ENCODE data around the gene SELENOV. TPM values are rescaled to one million over a fixed set of nuclear protein-coding genes. Genes with fewer than 3 reads are reported as not detected.

The SELENOV gene
- polyA plus RNA-seq, 12 donors = 0.17 to 0.33 TPM; not detected in 10

GRCh38 chr19:39558624-39559117, 43.7 kb downstream of the SELENOV start:
- DNase-seq = no peak

- DNase-seq = no peak
Observed at GRCh38 chr19:39563408-39563807, 48.5 kb downstream of the SELENOV start.

GRCh38 chr19:39566064-39566463, 51.1 kb downstream of the SELENOV start:
- DNase-seq = no peak

GRCh38 chr19:39568604-39569003, 53.7 kb downstream of the SELENOV start:
- DNase-seq = no peak

Other genes with a start within 250 kb of the SELENOV start
- gene IFNL2, start 246.7 kb upstream of the SELENOV start, polyA plus RNA-seq (ENCODE audit: insufficient read length in 12 of 12) = not detected
- not detected for gene IFNL1, start 218.7 kb upstream of the SELENOV start, polyA plus RNA-seq (ENCODE audit: insufficient read length in 12 of 12)
- gene LRFN1, start 194.3 kb upstream of the SELENOV start, polyA plus RNA-seq (ENCODE audit: insufficient read length in 12 of 12) = 1 to 10 TPM in 3 of 12 donors, under 1 TPM in 7, not detected in 2; 0.42 to 2.8 (median 0.61) TPM
- gene GMFG, start 179.1 kb upstream of the SELENOV start, polyA plus RNA-seq (ENCODE audit: insufficient read length in 12 of 12) = 10 to 100 TPM in 11 of 12 donors, not detected in 1; 12.1 to 31.1 (median 17.8) TPM
- gene SAMD4B, start 172.7 kb upstream of the SELENOV start, polyA plus RNA-seq (ENCODE audit: insufficient read length in 12 of 12) = 100 to 1,000 TPM in 2 of 12 donors, 10 to 100 TPM in 9, not detected in 1; 57.9 to 191 (median 74.7) TPM
- 10 to 100 TPM in 11 of 12 donors, not detected in 1; 33.0 to 65.6 (median 39.1) TPM for gene PAF1, start 124.0 kb upstream of the SELENOV start, polyA plus RNA-seq (ENCODE audit: insufficient read length in 12 of 12)
- 10 to 100 TPM in 11 of 12 donors, not detected in 1; 14.8 to 35.2 (median 22.9) TPM for gene MED29, start 123.8 kb upstream of the SELENOV start, polyA plus RNA-seq (ENCODE audit: insufficient read length in 12 of 12)
- gene ZFP36, start 108.3 kb upstream of the SELENOV start, polyA plus RNA-seq (ENCODE audit: insufficient read length in 12 of 12) = 100 to 1,000 TPM in 4 of 12 donors, 10 to 100 TPM in 7, not detected in 1; 29.7 to 250 (median 69.4) TPM
- gene PLEKHG2, start 102.5 kb upstream of the SELENOV start, polyA plus RNA-seq (ENCODE audit: insufficient read length in 12 of 12) = 10 to 100 TPM in 11 of 12 donors, not detected in 1; 26.4 to 86.4 (median 47.0) TPM
- 1,000 to 10,000 TPM in 10 of 12 donors, 100 to 1,000 TPM in 1, not detected in 1; 937 to 1,979 (median 1,712) TPM for gene RPS16, start 79.2 kb upstream of the SELENOV start, polyA plus RNA-seq (ENCODE audit: insufficient read length in 12 of 12)
- 100 to 1,000 TPM in 1 of 12 donors, 10 to 100 TPM in 10, not detected in 1; 74.5 to 113 (median 82.6) TPM for gene SUPT5H, start 69.6 kb upstream of the SELENOV start, polyA plus RNA-seq (ENCODE audit: insufficient read length in 12 of 12)
- 10 to 100 TPM in 11 of 12 donors, not detected in 1; 41.6 to 61.9 (median 46.0) TPM for gene TIMM50, start 34.3 kb upstream of the SELENOV start, polyA plus RNA-seq (ENCODE audit: insufficient read length in 12 of 12)
- gene DLL3, start 16.2 kb upstream of the SELENOV start, polyA plus RNA-seq (ENCODE audit: insufficient read length in 12 of 12) = under 1 TPM in 9 of 12 donors, not detected in 3; 0.08 to 0.25 (median 0.16) TPM
- 1 to 10 TPM in 11 of 12 donors, not detected in 1; 2.0 to 9.7 (median 2.5) TPM for gene EID2B, start 17.7 kb downstream of the SELENOV start, polyA plus RNA-seq (ENCODE audit: insufficient read length in 12 of 12)
- 10 to 100 TPM in 7 of 12 donors, 1 to 10 TPM in 4, not detected in 1; 7.5 to 20.2 (median 10.8) TPM for gene EID2, start 25.0 kb downstream of the SELENOV start, polyA plus RNA-seq (ENCODE audit: insufficient read length in 12 of 12)
- under 1 TPM in 1 of 12 donors, not detected in 11; 0.33 TPM for gene LGALS13, start 87.4 kb downstream of the SELENOV start, polyA plus RNA-seq (ENCODE audit: insufficient read length in 12 of 12)
- not detected for gene LGALS16, start 140.8 kb downstream of the SELENOV start, polyA plus RNA-seq (ENCODE audit: insufficient read length in 12 of 12)
- gene LGALS14, start 189.3 kb downstream of the SELENOV start, polyA plus RNA-seq (ENCODE audit: insufficient read length in 12 of 12) = 1 to 10 TPM in 2 of 12 donors, under 1 TPM in 5, not detected in 5; 0.33 to 1.1 (median 0.49) TPM
- gene CLC, start 222.9 kb downstream of the SELENOV start, polyA plus RNA-seq (ENCODE audit: insufficient read length in 12 of 12) = 10 to 100 TPM in 1 of 12 donors, 1 to 10 TPM in 6, under 1 TPM in 2, not detected in 3; 0.77 to 15.0 (median 1.3) TPM